ENCODE results near the gene SPOCK2. TPM values are rescaled to one million over a fixed set of nuclear protein-coding genes. Genes with fewer than 3 reads are reported as not detected.

Gene SPOCK2
- total and polyA plus RNA-seq, 2 donors (not counting 3 experiments of a cell fraction or from before 2014, with no cell fraction given) = 0.40 to 1.1 TPM

DNA sequence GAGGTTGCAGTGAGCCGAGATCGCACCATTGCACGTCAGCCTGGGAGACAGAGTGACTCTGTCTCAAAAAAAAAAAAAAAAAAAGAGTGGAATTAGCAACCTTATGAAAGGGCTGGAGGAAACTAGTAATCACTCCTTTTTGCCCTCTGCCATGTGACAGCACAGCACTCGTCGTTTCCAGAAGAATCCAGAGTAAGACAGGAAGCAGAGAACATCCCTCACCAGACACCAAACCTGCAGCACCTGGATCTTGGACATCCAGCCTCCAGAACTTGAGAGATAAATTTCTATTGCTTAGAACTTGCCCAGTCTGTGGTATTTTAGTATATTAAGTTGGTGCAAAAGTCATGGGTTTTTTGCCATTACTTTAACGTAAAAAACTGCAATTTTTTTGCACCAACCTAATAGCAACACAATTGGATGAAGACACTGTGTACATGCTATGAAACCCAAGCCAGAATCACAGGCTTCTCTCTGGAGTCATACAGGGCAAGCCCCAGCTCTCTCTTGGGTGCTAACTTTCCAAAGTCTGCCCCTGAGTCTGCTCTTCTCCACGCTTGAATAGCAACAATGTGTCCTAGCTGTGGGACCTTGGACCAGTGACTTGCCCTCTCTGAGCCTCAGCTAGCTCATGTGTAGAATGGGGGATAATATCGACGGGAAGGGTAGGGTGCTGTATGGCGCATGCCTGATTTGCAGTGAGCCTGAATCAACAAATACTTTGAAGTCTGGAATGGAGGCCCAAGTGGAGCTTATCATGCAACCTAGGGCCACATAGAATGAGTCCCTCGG is 69.1 kb downstream of the SPOCK2 start:
- no peak overlapping the region for H3K4me3 ChIP-seq (replicated peaks in 1 of 3; ENCODE audit: insufficient read depth in 1 of 3, low read depth in 1 of 3, low read length in 3 of 3)
- no peak for DNase-seq (ENCODE audit: low read depth, low spot score)
- CTCF ChIA-PET = interaction anchor here (1.0 to 2.5 kb wide), 2 partner anchors 18 to 29 kb away, joined by 3 to 10 read pairs; no protein-coding TSS in a partner anchor
- dilution Hi-C loops (cut with MboI; ENCODE audit: extremely low pct_ligation_motif_present, low sequenced_read_pairs) (no loop called here), intact Hi-C loops (cut with micrococcal nuclease) (no loop called here)
- peaks cover 2 to 7% of the 10 kb centered on the region in 2 experiments for H3K27me3 ChIP-seq (ENCODE audit: control insufficient read depth in 2 of 2, insufficient read depth in 2 of 2, low read length in 2 of 2)
- H3K9me1 ChIP-seq (replicated peaks; ENCODE audit: control insufficient read depth, extremely low read depth, insufficient read depth, low read length) = no peaks in the 10 kb centered on the region
- no peak overlapping the region for H3K9ac ChIP-seq (replicated peaks; ENCODE audit: extremely low read depth, insufficient read depth, low read length)
- no TSS peak for BruUV-seq (replicated peaks)
- POLR2A ChIA-PET = no interaction called here
- no peak for FAIRE-seq
- no peak overlapping the region for H3K4me2 ChIP-seq (ENCODE audit: insufficient read depth, low read length)
- H3K79me2 ChIP-seq (ENCODE audit: control insufficient read depth, insufficient read depth, low read length) = no peaks in the 10 kb centered on the region
- H3K27ac ChIP-seq (ENCODE audit: insufficient read depth, low read depth, low read length) = no peak overlapping the region
- no peaks in the 10 kb centered on the region for H3K36me3 ChIP-seq (ENCODE audit: control insufficient read depth in 2 of 2, extremely low read depth in 1 of 2, insufficient read depth in 2 of 2, low read length in 2 of 2)
- H3K4me1 ChIP-seq (ENCODE audit: control insufficient read depth, extremely low read depth, insufficient read depth, low read length) = peaks cover 7% of the 10 kb centered on the region
- H3K9me3 ChIP-seq (replicated peaks; ENCODE audit: control insufficient read depth, insufficient read depth, low read length) = no peaks in the 10 kb centered on the region
- no peak overlapping the region for H2AFZ ChIP-seq (ENCODE audit: low read depth, low read length)
- no peaks in the 10 kb centered on the region for H4K20me1 ChIP-seq (replicated peaks; ENCODE audit: control insufficient read depth, extremely low read depth, insufficient read depth, low read length)
- TF ChIP-seq MAX (IDR thresholded peaks at IDR 0.05; ENCODE audit: insufficient read depth, insufficient read length) (no peak), POLR2A (IDR thresholded peaks at IDR 0.05; ENCODE audit: low read depth, low read length) (no peak), EZH2 (IDR thresholded peaks at IDR 0.05; ENCODE audit: borderline replicate concordance, low read depth, low read length, severe bottlenecking) (no peak), GATA2 (IDR thresholded peaks at IDR 0.05; ENCODE audit: insufficient read depth, insufficient read length, low read depth, low read length) (no peak), JUN (IDR thresholded peaks at IDR 0.05; ENCODE audit: borderline replicate concordance, insufficient read depth, insufficient read length, low read depth) (no peak), FOS (IDR thresholded peaks at IDR 0.05; ENCODE audit: borderline replicate concordance, insufficient read depth, low read length) (no peak), MYC (IDR thresholded peaks at IDR 0.05; ENCODE audit: low read depth, low read length) (no peak), POLR2AphosphoS5 (IDR thresholded peaks at IDR 0.05; ENCODE audit: insufficient read depth, low read depth, low read length) (no peak)
- TF ChIP-seq, protein P1, sequence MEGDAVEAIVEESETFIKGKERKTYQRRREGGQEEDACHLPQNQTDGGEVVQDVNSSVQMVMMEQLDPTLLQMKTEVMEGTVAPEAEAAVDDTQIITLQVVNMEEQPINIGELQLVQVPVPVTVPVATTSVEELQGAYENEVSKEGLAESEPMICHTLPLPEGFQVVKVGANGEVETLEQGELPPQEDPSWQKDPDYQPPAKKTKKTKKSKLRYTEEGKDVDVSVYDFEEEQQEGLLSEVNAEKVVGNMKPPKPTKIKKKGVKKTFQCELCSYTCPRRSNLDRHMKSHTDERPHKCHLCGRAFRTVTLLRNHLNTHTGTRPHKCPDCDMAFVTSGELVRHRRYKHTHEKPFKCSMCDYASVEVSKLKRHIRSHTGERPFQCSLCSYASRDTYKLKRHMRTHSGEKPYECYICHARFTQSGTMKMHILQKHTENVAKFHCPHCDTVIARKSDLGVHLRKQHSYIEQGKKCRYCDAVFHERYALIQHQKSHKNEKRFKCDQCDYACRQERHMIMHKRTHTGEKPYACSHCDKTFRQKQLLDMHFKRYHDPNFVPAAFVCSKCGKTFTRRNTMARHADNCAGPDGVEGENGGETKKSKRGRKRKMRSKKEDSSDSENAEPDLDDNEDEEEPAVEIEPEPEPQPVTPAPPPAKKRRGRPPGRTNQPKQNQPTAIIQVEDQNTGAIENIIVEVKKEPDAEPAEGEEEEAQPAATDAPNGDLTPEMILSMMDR (IDR thresholded peaks at IDR 0.05; ENCODE audit: extremely low read depth in 1 of 2, insufficient read depth in 1 of 2, low read depth in 1 of 2, low read length in 2 of 2) = no peak
